ENCODE results near the gene IGSF9. TPM values are rescaled to one million over a fixed set of nuclear protein-coding genes. Genes with fewer than 3 reads are reported as not detected.

The IGSF9 gene
- total and polyA plus RNA-seq, 2 of the 13 experiments (the other 11 are each of a cell fraction or from before 2014, with no cell fraction given): 0.03 TPM; not detected in 1

- Histone ChIP-seq H3K79me2 (ENCODE audit: insufficient read depth, low read length) (no peaks in the 10 kb centered on the region), H2AFZ (ENCODE audit: low read length) (no peak overlapping the region), H3K27ac (ENCODE audit: extremely low read length, insufficient read depth, low read length) (no peak overlapping the region), H4K20me1 (ENCODE audit: insufficient read depth, low read length) (no peaks in the 10 kb centered on the region), H3K9me3 (ENCODE audit: low read length) (no peaks in the 10 kb centered on the region), H3K4me3 (replicated peaks in 1 of 3; ENCODE audit: insufficient read depth in 1 of 3, low read depth in 2 of 3, low read length in 3 of 3) (no peak overlapping the region), H3K9ac (ENCODE audit: insufficient read depth, low read depth, low read length) (no peak overlapping the region), H3K4me2 (ENCODE audit: low read depth, low read length) (no peak overlapping the region), H3K36me3 (replicated peaks in 1 of 2; ENCODE audit: control insufficient read depth in 1 of 2, insufficient read depth in 2 of 2, low read length in 2 of 2) (no peaks in the 10 kb centered on the region), H3K4me1 (ENCODE audit: insufficient read depth, low read length) (no peaks in the 10 kb centered on the region), H3K27me3 (ENCODE audit: control insufficient read depth in 1 of 2, insufficient read depth in 2 of 2, low read length in 2 of 2) (peaks cover 1 to 4% of the 10 kb centered on the region in 2 experiments; a peak in 3 of 5 replicates)
- CTCF ChIA-PET (ENCODE audit: low intra/inter-chr PET ratio, low total read pairs): no interaction called here
- WGBS (ENCODE audit: low lambda C conversion rate): 55% methylated on average over 3 of the region's 3 CpGs
- POLR2A ChIA-PET: no interaction called here
- DNase-seq (ENCODE audit: low spot score): no peak
- FAIRE-seq: no peak
- BruUV-seq (replicated peaks): no TSS peak
- intact Hi-C loops (cut with micrococcal nuclease; ENCODE audit: unreplicated experiment) (no loop called here), in situ Hi-C loops (cut with HindIII; ENCODE audit: extremely low pct_ligation_motif_present, low pct_unique_long_range_greater_than_20kb) (no loop called here)
- TF ChIP-seq ZNF777 (CRISPR knock-in tag; IDR thresholded peaks at IDR 0.05): no peak
- no peak for TF ChIP-seq SYNCRIP (IDR thresholded peaks at IDR 0.05; ENCODE audit: insufficient read depth, low read depth, low read length)
- TF ChIP-seq ERF (CRISPR knock-in tag; IDR thresholded peaks at IDR 0.05): no peak
- no peak for TF ChIP-seq ZNF616 (CRISPR knock-in tag; IDR thresholded peaks at IDR 0.05; ENCODE audit: low read depth)
- no peak for TF ChIP-seq ZFP37 (CRISPR knock-in tag; IDR thresholded peaks at IDR 0.05; ENCODE audit: borderline replicate concordance)
- no peak for TF ChIP-seq ZNF790 (CRISPR knock-in tag; IDR thresholded peaks at IDR 0.05; ENCODE audit: borderline replicate concordance)
- no peak for TF ChIP-seq AGO1 (IDR thresholded peaks at IDR 0.05; ENCODE audit: low read depth, low read length, poor library complexity, severe bottlenecking)
- no peak for TF ChIP-seq ZBTB26 (CRISPR knock-in tag; IDR thresholded peaks at IDR 0.05; ENCODE audit: borderline replicate concordance)
- no peak for TF ChIP-seq ELF4 (CRISPR knock-in tag; IDR thresholded peaks at IDR 0.05; ENCODE audit: borderline replicate concordance)
- no peak for TF ChIP-seq MAX (IDR thresholded peaks at IDR 0.05)
- TF ChIP-seq ASH2L (IDR thresholded peaks at IDR 0.05; ENCODE audit: insufficient read length, low read depth, low read length): no peak
- TF ChIP-seq ZBTB7B (CRISPR knock-in tag; IDR thresholded peaks at IDR 0.05): no peak
- TF ChIP-seq HNRNPLL (IDR thresholded peaks at IDR 0.05; ENCODE audit: low read depth, low read length, poor library complexity, severe bottlenecking): no peak
- TF ChIP-seq SRF (IDR thresholded peaks at IDR 0.05; ENCODE audit: low read depth, low read length): no peak
- no peak for TF ChIP-seq XRCC5 (optimal IDR thresholded peaks at IDR 0.05; ENCODE audit: low read length)
- no peak for TF ChIP-seq ZNF33B (CRISPR knock-in tag; IDR thresholded peaks at IDR 0.05)
- no peak for TF ChIP-seq KDM2A (CRISPR knock-in tag; IDR thresholded peaks at IDR 0.05; ENCODE audit: borderline replicate concordance, low read depth)
- TF ChIP-seq SNAPC5 (CRISPR knock-in tag; IDR thresholded peaks at IDR 0.05; ENCODE audit: borderline replicate concordance): no peak
- no peak for TF ChIP-seq ZNF124 (CRISPR knock-in tag; IDR thresholded peaks at IDR 0.05)
- ATAC-seq: no peak
Measured at GRCh38 chr1:159902541-159902940, 42.9 kb downstream of the IGSF9 start.
